Measurements from ENCODE around the gene GUCA2A. TPM values are rescaled to one million over a fixed set of nuclear protein-coding genes. Genes with fewer than 3 reads are reported as not detected.

GUCA2A gene
- total RNA-seq, 1 experiment from 2014 or later, result not detected

- Histone ChIP-seq H3K9me3 (ENCODE audit: insufficient read depth, low read depth) (no peaks in the 10 kb centered on the region), H3K36me3 (ENCODE audit: low read depth) (peaks cover 56% of the 10 kb centered on the region), H3K27ac (no peak overlapping the region), H3K9me2 (ENCODE audit: insufficient read depth) (no peaks in the 10 kb centered on the region), H3K27me3 (ENCODE audit: insufficient read depth, low read depth) (no peaks in the 10 kb centered on the region), H4K20me1 (ENCODE audit: insufficient read depth) (no peaks in the 10 kb centered on the region), H3K79me2 (ENCODE audit: low read depth) (0 out of 2 replicates have a peak, but pooled peaks cover 4% of the 10 kb centered on the region), H3F3A (ENCODE audit: insufficient read depth, low read depth) (peaks cover 4% of the 10 kb centered on the region; the same call in 1 of the 2 replicates), H3K4me3 (no peak overlapping the region), H3K4me2 (no peak overlapping the region), H2AFZ (no peak overlapping the region), H3K4me1 (replicated peaks; ENCODE audit: insufficient read depth) (no peaks in the 10 kb centered on the region)
- DNase-seq, result no peak
- intact Hi-C loops (cut with micrococcal nuclease; ENCODE audit: unreplicated experiment), result no loop called here
- BruUV-seq (replicated peaks), result no TSS peak
- TF ChIP-seq CTCF (conservative IDR thresholded peaks at IDR 0.05), result no peak
- TF ChIP-seq EZH2 (IDR thresholded peaks at IDR 0.05; ENCODE audit: low read depth), result no peak
- ChIA-PET CTCF (no interaction called here), POLR2A (ENCODE audit: unreplicated experiment) (no interaction called here)
Observed at GRCh38 chr1:42189931-42190853, 25.6 kb upstream of the GUCA2A start.

- no peak for DNase-seq
- ChIA-PET POLR2A (ENCODE audit: unreplicated experiment) (interaction anchor here (0.7 kb wide), 1 partner anchor 41 kb away, joined by 6 read pairs; no protein-coding TSS in a partner anchor), CTCF (no interaction called here)
- TF ChIP-seq CTCF (conservative IDR thresholded peaks at IDR 0.05) (no peak), EZH2 (IDR thresholded peaks at IDR 0.05; ENCODE audit: low read depth) (no peak)
- Histone ChIP-seq H3K4me1 (replicated peaks; ENCODE audit: insufficient read depth) (no peaks in the 10 kb centered on the region), H3K4me2 (no peak overlapping the region), H3K9me2 (ENCODE audit: insufficient read depth) (no peaks in the 10 kb centered on the region), H3K79me2 (ENCODE audit: low read depth) (no peaks in the 10 kb centered on the region), H3K4me3 (no peak overlapping the region), H3K27ac (no peak overlapping the region), H3K36me3 (ENCODE audit: low read depth) (peaks cover 42% of the 10 kb centered on the region), H3F3A (ENCODE audit: insufficient read depth, low read depth) (peaks cover 12% of the 10 kb centered on the region; the same call in 1 of the 2 replicates), H4K20me1 (ENCODE audit: insufficient read depth) (no peaks in the 10 kb centered on the region), H3K27me3 (ENCODE audit: insufficient read depth, low read depth) (no peaks in the 10 kb centered on the region), H2AFZ (no peak overlapping the region), H3K9me3 (ENCODE audit: insufficient read depth, low read depth) (no peaks in the 10 kb centered on the region)
- BruUV-seq (replicated peaks), result no TSS peak
- intact Hi-C loops (cut with micrococcal nuclease; ENCODE audit: unreplicated experiment), result no loop called here
Observed at GRCh38 chr1:42186152-42186551, 21.6 kb upstream of the GUCA2A start.

GRCh38 chr1:42184616-42185015, 20.1 kb upstream of the GUCA2A start:
- Histone ChIP-seq H3K4me2 (no peak overlapping the region), H3K9me2 (ENCODE audit: insufficient read depth) (no peaks in the 10 kb centered on the region), H3K4me3 (no peak overlapping the region), H4K20me1 (ENCODE audit: insufficient read depth) (no peaks in the 10 kb centered on the region), H3K27me3 (ENCODE audit: insufficient read depth, low read depth) (no peaks in the 10 kb centered on the region), H3K9me3 (ENCODE audit: insufficient read depth, low read depth) (no peaks in the 10 kb centered on the region), H3K4me1 (replicated peaks; ENCODE audit: insufficient read depth) (no peaks in the 10 kb centered on the region), H3F3A (ENCODE audit: insufficient read depth, low read depth) (peaks cover 16% of the 10 kb centered on the region; the same call in 1 of the 2 replicates), H3K36me3 (ENCODE audit: low read depth) (peaks cover 30% of the 10 kb centered on the region), H2AFZ (no peak overlapping the region), H3K79me2 (ENCODE audit: low read depth) (no peaks in the 10 kb centered on the region), H3K27ac (no peak overlapping the region)
- no TSS peak for BruUV-seq (replicated peaks)
- CTCF ChIA-PET, result interaction anchor here (0.5 to 0.7 kb wide), 2 partner anchors 27 to 662 kb away, joined by 3 to 8 read pairs; no protein-coding TSS in a partner anchor
- intact Hi-C loops (cut with micrococcal nuclease; ENCODE audit: unreplicated experiment), result no loop called here
- POLR2A ChIA-PET (ENCODE audit: unreplicated experiment), result no interaction called here
- DNase-seq, result no peak
- no peak for TF ChIP-seq CTCF (conservative IDR thresholded peaks at IDR 0.05)
- no peak for TF ChIP-seq EZH2 (IDR thresholded peaks at IDR 0.05; ENCODE audit: low read depth)

Measured in PC-9 (cell line).